Keratinocyte (primary cell): Measurements from ENCODE around the gene PAQR5. TPM values are rescaled to one million over a fixed set of nuclear protein-coding genes. Genes with fewer than 3 reads are reported as not detected.

Source experiments
- DNase-seq: peaks from one replicate; pipeline ENCODE4 v3.0.0-alpha.2; 2011; ENCODE audit warnings: low read depth, missing footprints, low spot score
- FAIRE-seq: peaks from 2 replicates; lab custom pipeline; 2011; peaks lifted over from hg19 to GRCh38; lab: Jason Lieb, UNC
- H2AFZ ChIP-seq: 2 replicates; pipeline ENCODE4 v1.6.0; 2012; ENCODE audit warnings: low read length, control low read depth, inconsistent platforms; ENCODE audit not compliant: control insufficient read depth
- H3K27ac ChIP-seq: 2 replicates; pipeline ENCODE4 v1.5.1; 2011; ENCODE audit warnings: low read length; ENCODE audit not compliant: control insufficient read depth, insufficient read depth
- H3K27me3 ChIP-seq: 3 replicates; pipeline ENCODE4 v1.6.0; 2011; ENCODE audit warnings: low read length; ENCODE audit not compliant: control insufficient read depth, insufficient read depth; ENCODE audit errors: extremely low read depth
- H3K36me3 ChIP-seq, 2 experiments: 2 replicates in 1 of 2; 3 replicates in 1 of 2; pipeline ENCODE4 v1.5.1; 2011; ENCODE audit warnings: low read length in 2 of 2, mild to moderate bottlenecking in 1 of 2; ENCODE audit not compliant: control insufficient read depth in 2 of 2, insufficient read depth in 2 of 2; ENCODE audit errors: extremely low read depth in 1 of 2
- H3K4me1 ChIP-seq: 3 replicates; pipeline ENCODE4 v1.5.1; 2011; ENCODE audit warnings: low read length; ENCODE audit not compliant: control insufficient read depth, insufficient read depth; ENCODE audit errors: extremely low read depth
- H3K4me2 ChIP-seq: 3 replicates; pipeline ENCODE4 v1.6.0; 2011; ENCODE audit warnings: low read depth, low read length; ENCODE audit not compliant: control insufficient read depth, insufficient read depth; ENCODE audit errors: extremely low read depth
- H3K4me3 ChIP-seq, 3 experiments: fragments of 200-600 bp in 1 of 3; sonication (generic) in 1 of 3; 2 replicates in 2 of 3; 3 replicates in 1 of 3; pipeline ENCODE4 v1.5.1; 2011 to 2016; ENCODE audit warnings: low read length in 3 of 3, mild to moderate bottlenecking in 3 of 3, control low read depth in 2 of 3, inconsistent platforms in 1 of 3, low read depth in 1 of 3, mixed read lengths in 1 of 3, mixed run types in 1 of 3, moderate library complexity in 1 of 3; ENCODE audit not compliant: control insufficient read depth in 2 of 3, insufficient read depth in 2 of 3; ENCODE audit errors: extremely low read depth in 1 of 3
- H3K79me2 ChIP-seq: 2 replicates; pipeline ENCODE4 v1.6.0; 2012; ENCODE audit warnings: low read length; ENCODE audit not compliant: control insufficient read depth, insufficient read depth
- H3K9ac ChIP-seq: 3 replicates; pipeline ENCODE4 v1.6.0; 2011; ENCODE audit warnings: low read length; ENCODE audit not compliant: control insufficient read depth, insufficient read depth; ENCODE audit errors: extremely low read depth
- H3K9me1 ChIP-seq: 3 replicates; pipeline ENCODE4 v1.6.0; 2011; ENCODE audit warnings: low read length; ENCODE audit not compliant: control insufficient read depth, insufficient read depth; ENCODE audit errors: extremely low read depth
- H3K9me3 ChIP-seq: 2 replicates; pipeline ENCODE4 v1.5.1; 2012; ENCODE audit warnings: low read depth, low read length; ENCODE audit not compliant: control insufficient read depth
- H4K20me1 ChIP-seq: 3 replicates; pipeline ENCODE4 v1.6.0; 2011; ENCODE audit warnings: low read length; ENCODE audit not compliant: control insufficient read depth, insufficient read depth; ENCODE audit errors: extremely low read depth
- CTCF ChIP-seq, 3 experiments: IDR thresholded peaks in 1 of 3; conservative IDR thresholded peaks in 1 of 3; optimal IDR thresholded peaks in 1 of 3; 2 replicates in 2 of 3; 3 replicates in 1 of 3; pipeline versions ENCODE3 to v1.5.1; 2011; ENCODE audit warnings: low read length in 3 of 3, mild to moderate bottlenecking in 3 of 3, moderate library complexity in 2 of 3, control low read depth in 1 of 3, inconsistent platforms in 1 of 3; ENCODE audit not compliant: insufficient read depth in 2 of 3; ENCODE audit errors: extremely low read depth in 1 of 3
- EZH2 ChIP-seq: IDR thresholded peaks from one replicate; pipeline ENCODE4 v1.6.1; 2012; ENCODE audit warnings: inconsistent platforms, mild to moderate bottlenecking, low read length, moderate library complexity
- dilution Hi-C: fragments of 300-500 bp; cut with MboI; formaldehyde crosslinking; loops from one replicate; pipeline ENCODE4 v1.7.0; 2020; ENCODE audit warnings: low sequenced_read_pairs; ENCODE audit not compliant: extremely low pct_ligation_motif_present
- polyA plus RNA-seq, 5 experiments: library from polyadenylated mRNA; depleted of rRNA in 3 of 5; stranded (reverse) in 3 of 5; stranded (forward) in 1 of 5; unstranded in 1 of 5; fragments of >200 nt; gene quantifications; 1 replicate in 1 of 5; 2 replicates in 3 of 5; 3 replicates in 1 of 5; pipeline versions ENCODE4 v1.2.1 to v1.2.3, GENCODE V29; 2011 to 2012; ENCODE audit warnings: missing spikeins in 2 of 5, low read depth in 1 of 5, low replicate concordance in 1 of 5

PAQR5 gene
- polyA plus RNA-seq, 1 donor (not counting 4 experiments of a cell fraction or from before 2014, with no cell fraction given), result 0.30 TPM

DNA sequence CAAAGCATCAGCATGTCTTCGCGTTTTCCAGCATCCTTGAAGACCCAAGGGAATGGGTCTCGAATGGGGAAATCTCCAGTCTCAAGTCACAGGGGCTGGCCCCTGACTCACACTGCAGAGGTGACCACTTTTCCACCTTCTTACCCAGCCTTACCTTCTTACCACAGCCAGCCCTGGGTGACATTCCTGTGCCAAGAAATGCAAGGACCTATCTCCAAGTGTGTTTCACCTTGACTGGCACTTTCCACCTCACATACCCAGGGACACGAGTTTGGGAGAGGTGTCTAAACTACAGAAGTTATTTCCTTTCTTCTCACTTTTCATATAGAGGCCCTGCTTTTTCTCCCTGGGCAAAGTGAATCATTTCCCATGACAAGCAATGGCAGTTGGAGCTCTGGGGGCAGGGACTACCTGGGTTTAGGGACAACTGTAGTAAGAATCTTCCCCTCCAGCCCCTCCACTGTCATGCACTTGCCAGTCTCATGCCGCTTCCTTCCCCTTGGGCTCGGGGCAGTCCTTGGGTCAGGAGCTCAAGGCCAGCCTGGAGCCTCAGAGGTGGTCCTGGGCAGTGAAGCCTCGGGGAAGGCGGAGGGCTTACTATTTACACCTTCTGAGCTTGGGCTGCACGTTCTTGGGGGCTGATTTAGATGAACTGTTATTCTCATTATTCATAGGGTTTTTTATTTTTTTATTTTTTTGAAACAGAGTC lies 16.8 kb downstream of the PAQR5 start:
- no peak overlapping the region for H3K27ac ChIP-seq
- no peaks in the 10 kb centered on the region for H3K79me2 ChIP-seq
- no peaks in the 10 kb centered on the region for H3K4me1 ChIP-seq
- no peak overlapping the region for H2AFZ ChIP-seq
- FAIRE-seq (no peak), DNase-seq (no peak)
- H3K9ac ChIP-seq, result no peak overlapping the region
- no peaks in the 10 kb centered on the region for H3K9me3 ChIP-seq
- H3K4me2 ChIP-seq, result no peak overlapping the region
- dilution Hi-C loops, result no loop called here
- TF ChIP-seq CTCF (optimal IDR thresholded peaks at IDR 0.05 in 1 of 3, IDR thresholded peaks at IDR 0.05 in 1 of 3, conservative IDR thresholded peaks at IDR 0.05 in 1 of 3; ENCODE audit: extremely low read depth in 1 of 3, insufficient read depth in 2 of 3, low read length in 3 of 3), result no peak
- no peak for TF ChIP-seq EZH2
- H3K36me3 ChIP-seq, result no peaks in the 10 kb centered on the region
- H3K9me1 ChIP-seq, result no peaks in the 10 kb centered on the region
- H4K20me1 ChIP-seq, result no peaks in the 10 kb centered on the region
- no peak overlapping the region for H3K4me3 ChIP-seq
- peaks cover 20% of the 10 kb centered on the region for H3K27me3 ChIP-seq

- no peaks in the 10 kb centered on the region for H3K36me3 ChIP-seq
- H3K4me1 ChIP-seq, result no peaks in the 10 kb centered on the region
- no peak overlapping the region for H2AFZ ChIP-seq
- no peak overlapping the region for H3K27ac ChIP-seq
- no peak for DNase-seq
- H3K79me2 ChIP-seq, result no peaks in the 10 kb centered on the region
- TF ChIP-seq CTCF (optimal IDR thresholded peaks at IDR 0.05 in 1 of 3, IDR thresholded peaks at IDR 0.05 in 1 of 3, conservative IDR thresholded peaks at IDR 0.05 in 1 of 3; ENCODE audit: extremely low read depth in 1 of 3, insufficient read depth in 2 of 3, low read length in 3 of 3), result no peak
- TF ChIP-seq EZH2, result no peak
- H4K20me1 ChIP-seq, result no peaks in the 10 kb centered on the region
- H3K9me3 ChIP-seq, result no peaks in the 10 kb centered on the region
- H3K4me2 ChIP-seq, result no peak overlapping the region
- peaks cover 17% of the 10 kb centered on the region for H3K27me3 ChIP-seq
- no peak for FAIRE-seq
- no peaks in the 10 kb centered on the region for H3K9me1 ChIP-seq
- H3K9ac ChIP-seq, result no peak overlapping the region
- H3K4me3 ChIP-seq, result no peak overlapping the region
- dilution Hi-C loops, result no loop called here
Observed at GRCh38 chr15:69316291-69316690, 17.6 kb downstream of the PAQR5 start.
